Activated T-cell treated with anti-CD3 and anti-CD28 coated beads, Interleukin-2, amount 50 U/mL, for 24 hours (primary cell): Measurements from ENCODE around the gene PRH1.

Experiments
- DNase-seq: peaks from one replicate; pipeline ENCODE4 v3.0.0-alpha.2; 2020
- H3K27ac Mint-ChIP-seq: 2 replicates; pipeline ENCODE4 v1.8.0; 2020; ENCODE audit warnings: mild to moderate bottlenecking, mixed read lengths
- H3K27me3 Mint-ChIP-seq: 2 replicates; pipeline ENCODE4 v1.8.0; 2020; ENCODE audit warnings: mixed read lengths
- H3K36me3 Mint-ChIP-seq: 2 replicates; pipeline ENCODE4 v1.8.0; 2020; ENCODE audit warnings: low read depth, mixed read lengths
- H3K4me1 Mint-ChIP-seq: 2 replicates; pipeline ENCODE4 v1.8.0; 2020; ENCODE audit warnings: low read depth, mixed read lengths
- H3K4me3 Mint-ChIP-seq: 2 replicates; pipeline ENCODE4 v1.8.0; 2020; ENCODE audit warnings: mild to moderate bottlenecking, moderate library complexity, mixed read lengths
- H3K9me3 Mint-ChIP-seq: 2 replicates; pipeline ENCODE4 v1.8.0; 2020; ENCODE audit warnings: mixed read lengths

Gene PRH1

GRCh38 chr12:10863512-10864218, 20.4 kb downstream of the PRH1 start:
- peaks cover 50% of the 10 kb centered on the region for H3K9me3 Mint-ChIP-seq
- no peak for DNase-seq
- H3K4me3 Mint-ChIP-seq, result no peak overlapping the region
- H3K27me3 Mint-ChIP-seq, result no peaks in the 10 kb centered on the region
- no peak overlapping the region for H3K27ac Mint-ChIP-seq
- no peaks in the 10 kb centered on the region for H3K4me1 Mint-ChIP-seq
- H3K36me3 Mint-ChIP-seq, result peaks cover 77% of the 10 kb centered on the region

GRCh38 chr12:10861366-10861765, 22.7 kb downstream of the PRH1 start:
- Mint-ChIP-seq H3K27me3 (no peaks in the 10 kb centered on the region), H3K36me3 (peaks cover 83% of the 10 kb centered on the region), H3K9me3 (peaks cover 72% of the 10 kb centered on the region), H3K27ac (no peak overlapping the region), H3K4me1 (no peaks in the 10 kb centered on the region), H3K4me3 (no peak overlapping the region)
- DNase-seq, result no peak

DNA sequence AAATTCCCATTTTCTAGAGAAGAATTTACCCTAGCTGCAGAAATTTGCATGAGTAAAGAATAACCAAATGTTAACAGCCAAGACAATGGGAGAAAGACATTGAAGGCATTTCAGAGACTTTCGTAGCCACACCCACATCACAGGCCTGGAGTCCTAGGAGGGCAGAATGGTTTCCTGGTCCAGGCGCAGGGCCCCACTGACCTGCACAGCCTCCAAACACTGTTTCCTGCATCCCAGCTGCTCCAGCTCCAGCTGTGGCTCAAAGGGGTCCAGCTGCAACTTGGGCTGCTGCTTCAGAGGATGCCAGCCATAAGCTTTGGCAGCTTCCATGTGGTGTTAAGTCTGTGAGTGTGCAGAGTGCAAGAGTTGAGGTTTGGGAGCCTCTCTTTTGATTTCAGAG, 28.2 kb downstream of the PRH1 start:
- Mint-ChIP-seq H3K4me1 (peaks cover 33% of the 10 kb centered on the region), H3K36me3 (peaks cover 62% of the 10 kb centered on the region), H3K4me3 (no peak overlapping the region), H3K27me3 (no peaks in the 10 kb centered on the region), H3K9me3 (peaks cover 46% of the 10 kb centered on the region), H3K27ac (no peak overlapping the region)
- no peak for DNase-seq

GRCh38 chr12:10853776-10854175, 30.3 kb downstream of the PRH1 start:
- Mint-ChIP-seq H3K36me3 (peaks cover 46% of the 10 kb centered on the region), H3K27me3 (no peaks in the 10 kb centered on the region), H3K4me1 (peaks cover 48% of the 10 kb centered on the region), H3K9me3 (peaks cover 30% of the 10 kb centered on the region), H3K4me3 (no peak overlapping the region), H3K27ac (no peak overlapping the region)
- DNase-seq, result no peak

- peaks cover 43% of the 10 kb centered on the region for H3K36me3 Mint-ChIP-seq
- H3K4me3 Mint-ChIP-seq, result no peak overlapping the region
- DNase-seq, result no peak
- H3K27ac Mint-ChIP-seq, result no peak overlapping the region
- H3K27me3 Mint-ChIP-seq, result no peaks in the 10 kb centered on the region
- H3K4me1 Mint-ChIP-seq, result peaks cover 48% of the 10 kb centered on the region
- peaks cover 6% of the 10 kb centered on the region for H3K9me3 Mint-ChIP-seq
Observed at GRCh38 chr12:10851243-10851858, 32.7 kb downstream of the PRH1 start.

- Mint-ChIP-seq H3K4me3 (no peak within 1 kb of the TSS), H3K36me3 (peaks cover 42% of the 10 kb centered on the region), H3K27ac (no peak within 1 kb of the TSS), H3K9me3 (no peaks in the 10 kb centered on the region), H3K27me3 (no peaks in the 10 kb centered on the region), H3K4me1 (peaks cover 43% of the 10 kb centered on the region)
- DNase-seq, result no peak
Observed at GRCh38 chr12:10849425-10849878, 34.6 kb downstream of the PRH1 start, which contains the start of gene PRR4. Gene PRR4, minus strand, starts transcription at chr12:10849475. Its CDS starts 38 bp downstream, at chr12:10849437.

- Mint-ChIP-seq H3K27me3 (no peaks in the 10 kb centered on the region), H3K4me3 (no peak overlapping the region), H3K4me1 (peaks cover 34% of the 10 kb centered on the region), H3K27ac (no peak overlapping the region), H3K36me3 (peaks cover 48% of the 10 kb centered on the region), H3K9me3 (no peaks in the 10 kb centered on the region)
- DNase-seq, result no peak
Observed at GRCh38 chr12:10847744-10848143, 36.3 kb downstream of the PRH1 start.

DNA sequence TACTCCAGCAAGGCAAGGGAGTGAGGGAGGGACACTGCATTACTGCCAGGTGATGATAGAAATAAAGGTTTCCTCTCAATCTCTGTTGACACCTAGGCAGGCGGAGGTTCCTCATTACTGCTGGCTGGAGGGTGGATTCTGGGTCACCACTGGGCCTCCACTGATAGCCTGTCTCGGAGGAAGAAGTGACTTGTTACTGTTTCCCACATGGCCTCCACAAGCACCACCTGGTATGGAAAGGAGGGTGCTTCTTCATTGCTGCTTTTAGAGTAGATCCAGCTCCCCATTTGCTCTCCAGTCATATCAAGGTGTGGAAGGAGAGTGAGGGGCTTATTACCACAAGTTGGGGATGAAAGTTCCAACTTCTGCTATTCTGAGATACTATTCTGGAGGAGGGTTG, 41.2 kb downstream of the PRH1 start:
- no peak overlapping the region for H3K4me3 Mint-ChIP-seq
- no peak overlapping the region for H3K27ac Mint-ChIP-seq
- no peaks in the 10 kb centered on the region for H3K4me1 Mint-ChIP-seq
- no peaks in the 10 kb centered on the region for H3K27me3 Mint-ChIP-seq
- no peak for DNase-seq
- peaks cover 5% of the 10 kb centered on the region for H3K9me3 Mint-ChIP-seq
- H3K36me3 Mint-ChIP-seq, result peaks cover 51% of the 10 kb centered on the region

DNA sequence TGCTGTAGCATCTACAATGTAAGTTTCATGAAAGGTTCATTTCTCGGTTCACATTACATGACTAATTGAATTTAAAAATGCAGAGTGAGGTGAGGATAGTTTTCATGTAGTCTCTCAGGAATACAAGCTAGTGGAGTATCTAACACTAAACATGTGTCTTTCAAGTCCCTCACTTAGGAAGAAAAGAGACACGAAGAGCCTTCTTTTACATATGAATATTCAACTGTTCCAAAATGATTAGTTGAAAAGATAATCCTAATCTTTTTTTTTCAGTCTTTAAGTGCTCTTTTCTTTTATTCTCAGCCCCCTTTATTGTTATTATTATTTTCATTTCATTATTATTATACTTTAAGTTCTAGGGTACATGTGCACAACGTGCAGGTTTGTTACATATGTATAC, 45.6 kb downstream of the PRH1 start:
- Mint-ChIP-seq H3K36me3 (peaks cover 22% of the 10 kb centered on the region), H3K4me3 (no peak overlapping the region), H3K4me1 (no peaks in the 10 kb centered on the region), H3K27me3 (no peaks in the 10 kb centered on the region), H3K9me3 (peaks cover 9% of the 10 kb centered on the region), H3K27ac (no peak overlapping the region)
- DNase-seq, result no peak
